ENCODE measurements around the gene SFTPA2.
"Not testable (repeated sequence)": the region's sequence is repeated elsewhere in the genome, so short reads cannot be mapped to it uniquely, and the experiment has no call there.

Gene SFTPA2

DNA sequence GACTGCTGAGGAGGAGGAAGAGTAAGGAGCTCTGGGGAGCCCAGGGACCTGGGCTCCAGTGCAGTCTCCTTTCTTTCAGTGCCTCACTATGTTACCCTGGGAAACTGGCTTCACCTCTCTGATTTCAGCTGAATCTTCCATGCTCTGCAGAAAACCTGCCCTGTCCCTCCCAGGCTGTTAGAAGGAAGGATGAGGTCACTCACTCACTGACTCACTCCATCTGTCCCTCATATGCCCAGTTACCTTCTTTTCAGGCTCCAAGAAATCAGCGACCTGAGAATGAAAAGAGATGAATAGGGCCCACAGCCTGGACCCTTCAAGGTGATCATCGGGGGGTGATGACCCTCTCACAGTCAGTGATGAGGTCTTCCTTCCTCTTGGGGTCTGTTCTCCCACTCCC is 481 bp downstream of the SFTPA2 start:
- DNase-seq (ENCODE audit: low read depth) = no peak

GRCh38 chr10:79556961-79557360 is 3.2 kb downstream of the SFTPA2 start:
- not testable (repeated sequence) for DNase-seq (ENCODE audit: low read depth)

DNA sequence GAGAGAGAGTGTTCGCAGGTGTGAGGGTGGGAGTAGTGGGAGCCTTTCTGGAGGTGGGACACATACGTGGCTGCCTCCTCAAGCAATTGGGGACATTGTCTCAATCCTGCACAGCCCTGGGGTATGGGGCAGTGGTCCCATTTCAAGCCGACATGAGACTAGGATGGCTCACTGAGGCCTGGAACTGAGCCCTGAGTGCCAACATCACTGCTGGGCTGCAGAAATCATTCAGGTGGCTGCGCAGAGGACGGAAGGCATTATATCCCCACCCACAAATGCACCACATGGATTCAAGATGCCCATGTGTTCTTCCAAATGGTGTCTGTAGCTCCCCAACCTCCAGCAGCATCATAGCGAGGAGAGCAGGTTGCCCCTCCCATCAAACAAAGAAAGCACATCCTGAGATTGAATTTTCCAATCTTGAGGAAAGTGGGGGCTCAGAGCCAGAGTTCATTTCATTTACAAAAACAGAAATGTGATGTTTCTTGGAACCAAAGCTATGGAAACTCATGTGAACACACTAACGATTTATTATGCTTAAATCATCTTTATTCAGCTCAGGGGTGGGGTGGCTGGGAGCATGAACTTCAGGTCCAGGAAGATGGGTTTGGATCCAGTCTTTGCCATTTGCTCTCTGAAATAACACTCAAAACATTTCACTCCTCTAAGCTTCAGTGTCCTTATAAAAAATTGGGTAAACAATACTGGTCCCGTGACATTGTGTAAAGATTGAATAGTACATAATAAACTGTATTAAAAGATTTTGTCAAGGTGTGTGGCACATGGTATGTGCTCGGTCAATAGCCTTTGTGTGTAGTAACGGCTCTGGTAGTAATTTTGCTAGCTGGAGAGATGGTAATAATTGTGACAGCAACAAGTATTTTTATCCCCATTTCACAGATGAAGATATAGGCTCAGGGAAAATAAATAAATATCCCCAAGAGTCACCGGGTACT is 4.6 kb downstream of the SFTPA2 start:
- DNase-seq (ENCODE audit: low read depth) = no peak

GRCh38 chr10:79552143-79552542 is 8.1 kb downstream of the SFTPA2 start:
- DNase-seq (ENCODE audit: low read depth) = no peak

- no peak for DNase-seq (ENCODE audit: low read depth)
These were observed 12.2 kb downstream of the SFTPA2 start for GRCh38 chr10:79547973-79548372.

DNA sequence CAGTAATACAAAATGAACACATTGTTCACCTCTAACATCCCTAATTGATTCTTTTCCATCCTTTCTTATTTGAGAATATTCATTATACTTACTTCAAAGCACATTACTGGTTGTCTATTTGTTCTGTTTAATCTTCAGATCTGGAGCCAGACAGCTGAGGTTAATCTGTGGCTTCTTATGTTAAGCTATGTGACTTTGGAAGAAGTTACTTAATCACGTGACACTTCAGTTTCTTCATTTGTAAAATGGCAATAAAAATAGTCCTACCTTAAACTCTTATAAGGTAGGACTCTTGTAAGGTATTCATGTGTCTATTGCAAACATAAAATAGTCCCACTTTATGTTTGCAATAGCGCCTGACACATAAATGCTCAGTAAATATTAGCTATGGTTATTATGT is 13.1 kb downstream of the SFTPA2 start:
- DNase-seq (ENCODE audit: low read depth) = not testable (repeated sequence)

- DNase-seq (ENCODE audit: low read depth) = not testable (repeated sequence)
These were observed 15.1 kb downstream of the SFTPA2 start for GRCh38 chr10:79544926-79545659.

DNA sequence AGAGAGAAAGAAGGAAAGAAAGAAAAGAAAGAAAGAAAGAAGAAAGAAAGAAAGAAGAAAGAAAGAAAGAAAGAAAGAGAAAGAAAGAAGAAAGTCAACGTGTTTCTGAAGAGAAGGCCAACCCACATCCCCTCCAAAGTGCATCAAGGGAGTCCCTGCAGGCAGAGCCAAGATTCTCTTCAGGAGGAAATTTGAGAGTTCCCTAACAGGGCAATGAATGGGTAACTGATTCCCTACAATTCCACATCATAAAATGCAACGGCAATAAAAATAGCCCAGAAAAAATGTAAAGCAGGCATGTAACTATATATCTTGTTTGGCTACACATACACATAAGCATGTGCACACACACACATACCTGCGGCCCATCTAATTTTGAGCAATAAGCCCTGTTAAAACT is 15.8 kb downstream of the SFTPA2 start:
- not testable (repeated sequence) for DNase-seq (ENCODE audit: low read depth)

GRCh38 chr10:79542626-79543025 is 17.6 kb downstream of the SFTPA2 start:
- DNase-seq (ENCODE audit: low read depth) = no peak

DNA sequence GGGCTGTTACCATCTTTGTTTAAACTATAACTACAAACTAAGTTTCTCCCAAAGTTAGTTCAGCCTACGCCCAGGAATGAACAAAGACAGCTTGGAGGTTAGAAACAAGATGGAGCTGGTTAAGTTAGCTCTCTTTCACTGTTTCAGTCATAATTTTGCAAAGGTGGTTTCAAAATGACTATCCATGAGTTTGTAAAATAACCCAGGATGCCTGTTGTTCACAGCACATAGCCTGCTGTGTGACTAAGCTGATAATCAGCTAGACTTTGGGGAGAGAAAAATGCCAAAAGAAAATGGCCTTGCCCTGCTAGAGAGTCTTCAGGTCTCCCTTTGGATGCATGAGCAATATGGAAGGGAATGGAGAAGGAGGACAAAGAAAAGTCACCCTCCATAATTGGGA is 19.3 kb downstream of the SFTPA2 start:
- not testable (repeated sequence) for DNase-seq (ENCODE audit: low read depth)

DNA sequence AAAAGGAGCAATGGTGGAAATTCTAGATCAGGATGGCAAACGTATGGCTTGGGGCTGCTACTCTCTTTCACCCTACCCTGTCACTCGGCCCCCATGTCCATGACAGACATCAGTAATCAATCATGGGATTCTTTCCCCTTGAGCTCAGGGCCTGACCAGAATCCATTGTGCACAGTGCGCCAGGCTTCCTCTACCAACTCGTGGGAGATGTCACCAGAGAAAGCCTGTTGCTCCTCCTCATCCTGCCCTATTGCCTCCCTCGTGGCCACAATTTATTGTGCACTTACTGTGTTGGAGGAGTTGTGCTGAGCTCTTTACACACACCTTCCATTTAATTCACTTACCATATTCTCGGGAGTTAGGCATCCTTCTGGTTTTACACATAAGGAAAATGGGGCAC is 21.9 kb downstream of the SFTPA2 start:
- DNase-seq (ENCODE audit: low read depth) = not testable (repeated sequence)

- not testable (repeated sequence) for DNase-seq (ENCODE audit: low read depth)
These were observed 26.4 kb downstream of the SFTPA2 start for GRCh38 chr10:79533903-79534175.

DNA sequence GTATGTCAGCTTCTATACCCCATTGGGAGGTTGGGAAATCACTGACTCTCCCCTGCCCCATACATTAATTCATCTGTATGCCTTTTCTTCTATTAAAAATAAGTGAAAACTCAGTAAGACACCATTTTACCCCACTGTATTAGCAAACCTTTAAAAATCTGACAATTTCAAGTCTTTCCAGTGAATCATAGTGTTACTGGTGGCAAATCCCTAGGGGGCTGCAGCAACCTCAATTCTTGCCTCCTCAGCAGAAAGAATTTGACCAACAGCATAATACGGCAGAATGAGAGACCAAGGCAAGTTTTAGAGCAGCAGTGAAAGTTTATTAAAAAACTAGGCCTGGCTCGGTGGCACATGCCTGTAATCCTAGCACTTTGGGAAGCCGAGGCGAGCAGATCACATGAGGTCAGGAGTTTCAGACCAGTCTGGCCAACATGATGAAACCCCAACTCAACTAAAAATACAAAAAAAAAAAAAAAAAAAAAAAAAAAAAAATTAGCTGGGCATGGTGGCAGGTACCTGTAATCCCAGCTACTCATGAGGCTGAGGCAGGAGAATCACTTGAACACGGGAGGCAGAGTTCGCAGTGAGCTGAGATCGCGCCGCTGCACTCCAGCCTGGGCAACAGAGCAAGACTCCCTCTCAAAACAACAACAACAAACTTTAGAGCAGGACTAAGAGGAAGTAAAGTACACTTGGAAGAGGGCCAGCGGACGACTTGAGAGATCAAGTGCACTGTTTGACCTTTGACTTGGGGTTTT is 26.9 kb downstream of the SFTPA2 start:
- DNase-seq (ENCODE audit: low read depth) = not testable (repeated sequence)

DNA sequence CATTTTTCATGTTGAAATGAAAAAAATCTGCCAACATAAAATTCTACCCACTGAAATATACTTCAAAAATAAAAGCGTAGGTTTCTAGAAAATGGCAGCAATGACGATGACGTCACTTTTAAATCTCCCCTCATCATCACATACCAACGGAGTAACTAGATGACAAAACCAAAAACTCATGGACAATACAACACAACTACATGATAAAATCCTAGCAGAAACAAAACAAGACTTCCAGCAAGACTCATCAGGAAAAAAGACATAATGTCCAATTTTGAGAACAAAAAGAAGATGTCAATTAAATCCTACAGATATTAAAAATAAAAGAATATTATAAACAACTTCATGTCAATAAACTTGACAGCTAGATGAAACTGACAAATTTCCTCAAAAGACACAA is 31.9 kb downstream of the SFTPA2 start:
- not testable (repeated sequence) for DNase-seq (ENCODE audit: low read depth)

- DNase-seq (ENCODE audit: low read depth) = not testable (repeated sequence)
These were observed 35.0 kb downstream of the SFTPA2 start for GRCh38 chr10:79525049-79525710.

GRCh38 chr10:79523157-79523853 is 36.9 kb downstream of the SFTPA2 start:
- DNase-seq (ENCODE audit: low read depth) = not testable (repeated sequence)

- DNase-seq (ENCODE audit: low read depth) = not testable (repeated sequence)
These were observed 37.7 kb downstream of the SFTPA2 start for GRCh38 chr10:79522464-79522863.

DNA sequence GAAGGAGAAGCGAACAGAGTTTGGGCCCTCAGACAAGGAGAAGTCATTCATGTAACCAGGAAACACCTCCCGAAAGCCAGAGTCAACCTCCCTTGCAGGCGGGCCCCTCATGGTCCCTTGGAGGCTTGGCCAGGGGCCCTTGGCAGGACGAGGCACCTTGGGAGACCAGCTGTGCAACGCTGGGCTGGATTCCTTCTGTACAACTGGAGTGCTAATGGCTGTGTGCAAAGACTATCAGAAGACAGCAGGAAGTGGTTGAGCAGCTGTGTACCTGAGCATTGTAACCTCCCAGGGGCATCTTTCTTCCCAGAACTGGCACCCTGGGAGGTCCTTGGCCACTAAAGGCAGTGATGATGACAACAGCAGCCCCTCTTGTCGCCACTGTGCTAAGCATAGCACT is 38.5 kb downstream of the SFTPA2 start:
- not testable (repeated sequence) for DNase-seq (ENCODE audit: low read depth)

- DNase-seq (ENCODE audit: low read depth) = not testable (repeated sequence)
These were observed 42.6 kb downstream of the SFTPA2 start for GRCh38 chr10:79517567-79517966.

DNA sequence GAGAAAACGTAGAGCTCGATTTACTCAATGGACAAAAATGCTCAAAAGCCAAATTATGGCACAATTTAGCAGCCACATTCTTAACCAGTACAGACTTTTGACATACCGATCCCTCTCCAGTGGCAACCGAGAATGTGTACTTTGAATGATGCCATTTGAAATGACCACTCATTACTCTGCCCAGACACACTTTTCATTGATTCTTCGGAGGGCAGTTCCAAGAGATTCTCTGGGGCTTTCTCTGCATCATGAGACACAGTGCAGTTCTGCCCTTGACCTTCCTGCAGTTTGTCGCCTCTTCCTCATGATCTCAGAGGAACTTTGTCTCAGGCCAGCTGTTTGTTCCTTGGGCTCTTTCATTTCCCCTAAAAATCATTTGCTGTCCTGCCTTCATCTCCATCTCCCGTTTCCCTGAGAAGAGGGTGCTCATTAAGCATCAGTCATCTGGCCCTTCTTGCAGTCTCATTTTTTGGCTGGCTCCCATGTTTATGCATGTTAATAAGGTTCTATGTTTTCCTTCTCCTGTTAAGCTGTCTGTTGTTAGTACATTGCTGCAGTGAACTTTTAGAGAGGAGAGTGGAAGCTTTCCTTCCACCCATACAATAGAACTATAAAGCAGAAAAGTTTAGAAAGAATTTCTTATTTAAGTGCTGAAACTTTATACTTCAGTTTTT is 43.5 kb downstream of the SFTPA2 start:
- not testable (repeated sequence) for DNase-seq (ENCODE audit: low read depth)
